ENCODE results near the gene GPR75.
"Not testable (repeated sequence)": the region's sequence is repeated elsewhere in the genome, so short reads cannot be mapped to it uniquely, and the experiment has no call there.

GPR75 gene

GRCh38 chr2:53852532-53852931 is 7.2 kb downstream of the GPR75 start:
- no peak for DNase-seq (ENCODE audit: low spot score)

- not testable (repeated sequence) for DNase-seq (ENCODE audit: low spot score)
These were observed 8.6 kb downstream of the GPR75 start for GRCh38 chr2:53851052-53851757.

DNA sequence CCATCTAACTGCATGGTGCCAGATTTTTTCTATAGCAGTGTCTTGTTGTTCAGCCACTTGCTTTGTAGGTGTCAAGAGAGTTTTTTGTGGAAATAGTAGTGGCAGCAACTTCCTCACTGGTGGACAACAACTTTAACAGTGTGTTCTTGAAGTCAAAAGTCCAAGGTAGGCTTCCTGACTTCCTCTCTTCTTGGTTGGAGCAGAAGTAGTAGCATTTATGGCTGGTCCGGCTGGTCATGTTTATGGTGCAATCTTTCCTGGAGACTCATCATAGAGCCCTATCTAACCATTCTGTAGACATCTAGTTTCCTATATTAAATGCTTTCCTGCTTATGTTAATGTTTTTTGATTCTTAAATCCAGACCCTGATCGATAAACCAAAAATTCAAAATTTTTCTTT is 11.7 kb downstream of the GPR75 start:
- DNase-seq (ENCODE audit: low spot score): no peak

DNA sequence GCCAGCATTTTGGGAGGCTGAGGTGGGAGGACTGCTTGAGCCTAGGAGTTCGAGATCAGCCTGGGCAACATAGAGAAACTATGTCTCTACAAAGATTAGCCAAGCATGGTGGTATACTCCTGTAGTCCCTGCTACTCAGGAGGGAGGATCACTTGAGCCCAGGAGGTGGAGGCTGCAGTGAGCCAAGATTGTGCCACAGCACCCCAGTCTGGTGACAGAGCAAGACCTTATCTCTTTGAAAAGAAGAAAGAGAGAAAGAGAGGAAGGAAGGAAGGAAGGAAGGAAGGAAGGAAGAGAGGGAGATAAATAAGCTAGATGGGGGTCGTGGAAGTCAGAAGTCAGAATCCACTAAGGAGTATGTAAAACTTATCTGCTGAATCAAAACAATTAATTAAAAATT is 16.2 kb downstream of the GPR75 start:
- DNase-seq (ENCODE audit: low spot score): no peak

DNA sequence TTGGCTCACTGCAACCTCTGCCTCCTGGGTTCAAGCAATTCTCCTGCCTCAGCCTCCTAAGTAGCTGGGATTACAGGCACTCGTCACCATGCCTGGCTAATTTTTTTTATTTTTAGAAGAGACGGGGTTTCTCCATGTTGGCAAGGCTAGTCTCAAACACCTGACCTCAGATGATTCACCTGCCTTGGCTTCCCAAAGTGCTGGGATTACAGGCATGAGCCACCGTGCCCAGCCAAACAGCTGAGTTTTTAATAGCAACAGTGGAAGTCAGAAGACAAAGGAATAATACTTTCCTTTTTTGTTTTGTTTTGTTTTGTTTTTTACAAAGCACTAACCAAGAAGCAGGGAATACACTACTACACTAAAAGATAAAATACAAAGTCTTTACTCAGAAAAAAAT is 16.9 kb downstream of the GPR75 start:
- DNase-seq (ENCODE audit: low spot score): no peak

DNA sequence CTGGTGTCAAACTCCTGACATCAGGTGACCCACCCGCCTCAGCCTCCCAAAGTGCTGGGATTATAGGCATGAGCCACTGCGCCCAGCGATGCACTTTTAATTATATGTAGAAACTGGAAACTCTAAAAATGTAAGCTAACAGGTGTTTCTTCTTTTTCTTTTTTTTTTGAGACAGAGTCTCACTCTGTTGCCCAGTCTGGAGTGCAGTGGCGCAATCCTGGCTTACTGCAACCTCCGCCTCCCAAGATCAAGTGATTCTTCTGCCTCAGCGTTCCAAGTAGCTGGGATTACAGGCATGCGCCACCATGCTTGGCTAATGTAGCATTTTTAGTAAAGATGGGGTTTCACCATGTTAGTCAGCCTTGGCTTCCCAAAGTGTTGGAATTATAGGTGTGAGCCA is 18.1 kb downstream of the GPR75 start:
- not testable (repeated sequence) for DNase-seq (ENCODE audit: low spot score)

DNA sequence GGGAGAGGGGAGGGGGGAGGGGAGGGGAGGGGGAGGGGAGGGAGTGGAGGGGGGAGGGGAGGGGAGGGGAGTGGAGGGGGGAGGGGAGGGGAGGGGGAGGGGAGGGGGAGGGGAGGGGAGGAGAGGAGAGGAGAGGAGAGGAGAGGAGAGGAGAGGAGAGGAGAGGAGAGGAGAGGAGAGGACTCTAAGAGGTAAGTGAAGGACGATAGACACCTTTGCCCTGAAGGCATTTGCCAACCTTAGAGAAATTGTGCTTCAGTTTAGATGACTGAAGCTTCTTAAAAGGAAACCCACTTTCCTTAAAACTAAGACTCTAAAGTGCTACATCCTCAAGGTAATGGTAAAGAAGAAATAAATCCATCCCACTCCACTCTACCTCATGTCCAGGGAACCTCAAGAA is 19.2 kb downstream of the GPR75 start:
- no peak for DNase-seq (ENCODE audit: low spot score)

- not testable (repeated sequence) for DNase-seq (ENCODE audit: low spot score)
These were observed 29.8 kb downstream of the GPR75 start for GRCh38 chr2:53829980-53830290.

DNA sequence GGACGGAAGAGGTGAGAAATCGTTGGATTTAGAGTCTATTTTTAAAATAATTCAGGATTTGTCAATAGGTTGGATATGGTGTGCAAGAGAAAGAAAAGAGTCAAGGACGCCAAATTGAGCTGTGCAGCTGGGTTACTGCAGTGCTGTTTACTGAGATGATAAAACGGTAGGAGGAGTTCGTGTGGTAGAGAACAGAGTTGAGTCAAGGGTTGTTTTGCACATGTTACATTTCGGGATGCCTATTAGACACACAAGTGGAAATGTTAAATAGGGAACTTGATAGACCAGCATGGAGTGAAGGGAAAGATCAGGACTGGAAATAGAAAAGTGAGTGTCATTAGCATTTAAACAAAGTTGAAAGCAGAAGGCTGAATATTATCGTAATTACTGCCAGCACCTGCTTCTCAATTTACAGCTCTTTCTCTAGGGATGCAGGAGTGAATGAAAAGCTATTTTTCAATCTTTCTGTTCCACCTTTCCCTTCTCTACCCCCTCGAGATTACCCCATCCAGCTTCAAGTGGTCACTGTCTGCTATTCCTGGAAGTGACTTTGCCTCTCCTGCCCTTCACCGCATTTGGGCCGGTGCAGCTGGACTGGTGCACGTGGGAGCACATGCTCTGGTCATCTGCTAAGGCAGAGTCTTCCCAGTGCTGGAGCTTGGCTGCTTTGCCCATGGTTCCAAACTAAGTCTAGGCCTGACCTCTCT is 30.3 kb downstream of the GPR75 start:
- no peak for DNase-seq (ENCODE audit: low spot score)

DNA sequence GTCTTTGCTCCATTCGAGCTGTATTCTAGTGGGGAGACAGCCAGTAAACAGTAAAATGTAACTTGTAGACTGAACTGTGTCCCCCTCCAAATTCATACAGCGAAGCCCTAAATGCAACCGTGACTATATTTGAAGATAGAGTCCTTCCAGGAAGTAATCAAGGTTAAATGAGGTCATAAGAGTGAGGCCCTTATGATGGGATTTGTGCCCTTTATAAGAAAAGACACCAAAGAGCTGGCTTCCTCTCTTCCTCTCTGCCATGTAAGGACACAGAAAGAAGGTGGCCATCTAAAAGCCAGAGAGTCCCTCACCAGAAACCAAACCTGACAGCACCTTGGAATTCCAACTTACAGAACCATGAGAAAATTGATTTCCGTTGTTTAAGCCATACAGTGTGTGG is 31.4 kb downstream of the GPR75 start:
- DNase-seq (ENCODE audit: low spot score): no peak

- DNase-seq (ENCODE audit: low spot score): no peak
These were observed 32.2 kb downstream of the GPR75 start for GRCh38 chr2:53827398-53828175.

- no peak for DNase-seq (ENCODE audit: low spot score)
These were observed 33.0 kb downstream of the GPR75 start for GRCh38 chr2:53826587-53827397.

DNA sequence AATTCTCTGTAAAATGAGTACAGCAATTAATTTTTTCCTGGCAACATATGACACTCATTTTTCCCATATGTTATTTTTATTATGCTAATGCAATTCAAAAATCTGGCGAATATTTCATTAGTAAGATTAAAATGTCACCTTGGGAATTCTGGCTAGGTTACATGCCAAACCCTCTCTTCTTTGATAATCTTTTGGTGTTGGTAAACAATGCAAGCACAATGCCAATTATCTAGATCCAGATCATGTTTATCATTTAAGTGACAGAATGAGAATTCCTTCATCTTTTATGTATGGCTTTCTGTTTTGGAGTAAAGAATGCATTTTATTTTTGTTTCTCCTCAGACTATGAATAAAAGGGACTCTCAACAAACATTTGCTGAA is 33.7 kb downstream of the GPR75 start:
- no peak for DNase-seq (ENCODE audit: low spot score)

GRCh38 chr2:53823639-53824038 is 36.1 kb downstream of the GPR75 start:
- DNase-seq (ENCODE audit: low spot score): not testable (repeated sequence)

DNA sequence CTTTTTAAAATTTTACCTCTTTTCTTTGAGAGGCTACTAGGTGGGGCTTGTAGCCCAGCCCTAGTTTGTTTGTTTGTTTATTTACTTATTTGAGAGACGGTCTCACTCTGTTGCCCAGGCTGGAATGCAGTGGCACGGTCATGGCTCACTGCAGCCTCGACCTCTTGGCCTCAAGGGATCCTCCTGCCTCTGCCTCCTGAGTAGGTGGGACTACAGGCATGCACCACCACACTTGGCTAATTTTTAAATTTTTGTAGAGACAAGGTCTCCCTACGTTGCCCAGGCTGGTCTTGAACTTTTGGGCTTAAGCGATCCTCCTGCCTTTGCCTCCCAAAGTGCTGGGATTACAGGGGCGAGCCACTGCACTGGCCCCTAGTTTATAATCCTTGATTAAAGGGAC is 38.0 kb downstream of the GPR75 start:
- no peak for DNase-seq (ENCODE audit: low spot score)

DNA sequence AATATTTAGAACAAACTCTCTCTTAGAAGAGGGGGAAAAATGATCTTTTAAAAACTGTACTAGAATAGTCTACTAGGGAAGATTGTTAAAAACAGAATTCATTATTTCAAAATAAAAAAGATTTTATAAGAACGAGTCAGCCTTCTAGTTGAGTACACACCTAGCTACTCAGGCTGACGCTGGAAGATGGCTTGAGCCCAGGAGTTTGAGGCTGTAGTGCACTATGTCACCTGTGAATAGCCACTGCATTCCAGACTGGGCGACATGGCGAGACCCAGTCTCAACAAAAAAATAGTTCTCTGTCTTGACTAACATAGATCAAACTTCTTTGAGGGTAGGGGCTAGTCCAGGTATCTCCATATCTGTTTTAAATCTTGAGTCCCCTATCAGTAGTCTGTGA is 39.1 kb downstream of the GPR75 start:
- no peak for DNase-seq (ENCODE audit: low spot score)

DNA sequence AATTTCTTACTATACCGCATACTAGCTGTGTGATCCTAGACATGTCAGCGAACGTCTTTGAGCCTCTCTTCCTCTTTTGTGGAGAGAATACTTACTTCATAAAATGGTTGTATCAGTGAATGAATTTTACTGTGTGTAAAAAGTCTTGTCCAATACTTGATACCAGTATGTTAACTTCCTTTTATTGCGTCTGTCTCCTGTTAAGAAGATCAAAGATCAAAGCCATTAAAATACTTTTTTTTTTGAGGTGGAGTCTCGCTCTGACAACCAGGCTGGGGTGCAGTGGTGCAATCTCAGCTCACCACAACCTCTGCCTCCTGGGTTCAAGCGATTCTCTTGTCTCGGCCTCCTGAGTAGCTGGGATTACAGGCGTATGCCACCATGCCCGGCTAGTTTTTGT is 39.7 kb downstream of the GPR75 start:
- no peak for DNase-seq (ENCODE audit: low spot score)

DNA sequence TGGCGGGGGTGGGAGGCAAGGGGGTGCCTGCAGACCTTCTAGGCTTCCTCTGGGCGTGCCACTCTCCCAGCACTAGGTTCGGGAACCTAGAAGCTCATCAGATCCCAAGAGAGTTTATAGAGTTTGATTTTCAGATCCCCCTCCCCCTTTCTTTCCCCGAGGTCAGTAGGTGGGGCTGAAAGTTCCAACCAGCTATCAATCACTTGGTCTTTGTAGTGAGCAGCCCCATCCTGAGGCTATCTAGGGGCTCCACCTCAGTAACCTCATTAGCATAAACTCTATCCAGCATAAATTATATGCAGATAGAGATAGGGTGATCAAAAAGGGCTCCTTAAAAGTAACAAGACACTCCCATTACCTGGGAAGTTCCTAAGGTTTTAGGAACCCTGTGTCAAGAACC is 40.1 kb downstream of the GPR75 start:
- no peak for DNase-seq (ENCODE audit: low spot score)

DNA sequence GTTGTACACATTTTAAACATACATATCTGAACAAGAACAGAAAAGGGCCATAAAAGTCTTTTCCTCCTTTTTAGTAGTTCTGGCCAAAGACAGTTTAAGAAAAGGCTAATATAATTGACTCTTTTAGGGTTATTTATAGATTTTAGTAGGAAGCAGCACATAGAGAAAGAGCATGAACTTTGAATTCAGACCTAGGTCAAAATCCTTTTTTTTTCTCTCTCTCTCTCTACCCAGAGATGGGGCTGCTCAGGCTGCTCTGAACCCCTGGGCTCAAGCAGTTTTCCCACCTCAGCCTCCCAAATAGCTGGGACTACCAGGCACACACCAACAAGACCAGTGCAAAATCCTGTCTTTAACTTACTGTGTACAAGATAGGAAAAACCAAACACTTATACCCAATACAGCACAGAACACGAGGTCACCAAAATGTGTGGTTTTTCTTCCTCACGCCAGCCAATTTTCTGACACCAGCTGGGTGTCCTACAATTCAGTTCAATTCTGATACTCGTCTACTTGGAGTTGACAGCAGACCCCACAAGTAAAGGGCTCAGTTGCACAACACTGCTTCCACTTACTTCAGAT is 40.8 kb downstream of the GPR75 start:
- DNase-seq (ENCODE audit: low spot score): no peak

DNA sequence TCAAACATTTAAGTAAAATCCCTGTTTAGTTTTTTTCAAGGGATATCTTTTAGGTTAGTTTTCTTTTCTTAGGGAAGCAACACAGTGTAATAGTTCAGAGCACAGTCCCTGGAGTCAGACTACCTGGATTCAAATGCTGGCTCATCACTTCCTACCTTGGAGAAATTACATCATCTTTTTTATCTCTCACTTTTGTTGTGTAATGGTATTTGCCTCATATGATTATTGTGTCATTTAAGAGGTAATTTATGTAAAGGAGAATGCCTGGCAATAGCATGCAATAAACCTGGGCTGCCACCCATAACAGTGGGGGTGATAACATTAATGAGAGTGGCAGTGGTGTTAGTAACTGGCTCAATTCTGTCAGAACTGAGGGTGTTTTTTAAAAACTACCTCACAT is 46.6 kb downstream of the GPR75 start:
- no peak for DNase-seq (ENCODE audit: low spot score)

DNA sequence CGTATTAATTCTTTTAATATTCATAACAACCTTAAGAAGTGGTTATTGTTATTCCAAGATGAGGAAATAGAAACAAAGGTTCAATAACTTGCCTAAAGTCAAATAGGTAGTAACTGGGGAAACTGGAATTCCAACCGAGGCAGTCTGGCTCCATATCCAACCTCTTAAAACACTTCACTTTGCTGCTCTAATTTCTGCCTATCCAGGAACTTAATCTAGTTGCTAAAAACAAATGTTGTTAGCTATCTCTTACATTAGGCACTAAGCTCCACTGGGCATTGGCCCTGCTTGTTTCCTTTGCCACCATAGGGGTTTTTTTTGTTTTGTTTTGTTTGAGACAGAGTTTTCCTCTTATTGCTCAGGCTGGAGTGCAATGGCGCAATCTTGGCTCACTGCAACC is 48.2 kb downstream of the GPR75 start:
- no peak for DNase-seq (ENCODE audit: low spot score)

All from hepatic stellate cell (primary cell).